Measurements from ENCODE around the gene ACBD4. TPM values are rescaled to one million over a fixed set of nuclear protein-coding genes. Genes with fewer than 3 reads are reported as not detected.

ACBD4 gene
- total RNA-seq, 6 experiments from 2014 or later: 5.0 to 8.0 (median 6.5) TPM

GRCh38 chr17:45117848-45118646, 17.4 kb upstream of the ACBD4 start:
- peaks cover 28% of the 10 kb centered on the region for H3K4me1 Mint-ChIP-seq (ENCODE audit: low read depth)
- no peak overlapping the region for H3K4me3 Mint-ChIP-seq
- peaks cover 2% of the 10 kb centered on the region for H3K27me3 Mint-ChIP-seq (ENCODE audit: insufficient read depth)
- H3K36me3 Mint-ChIP-seq (ENCODE audit: low read depth): no peaks in the 10 kb centered on the region; the same call in 1 of the 2 replicates
- DNase-seq: no peak
- H3K9me3 Mint-ChIP-seq: no peaks in the 10 kb centered on the region
- H3K27ac Mint-ChIP-seq: no peak overlapping the region
- TF ChIP-seq CTCF (IDR thresholded peaks at IDR 0.05): no peak

GRCh38 chr17:45118691-45119090, 16.8 kb upstream of the ACBD4 start:
- DNase-seq: no peak
- Mint-ChIP-seq H3K9me3 (no peaks in the 10 kb centered on the region), H3K27ac (no peak overlapping the region), H3K4me3 (no peak overlapping the region), H3K4me1 (ENCODE audit: low read depth) (peaks cover 33% of the 10 kb centered on the region), H3K27me3 (ENCODE audit: insufficient read depth) (peaks cover 2% of the 10 kb centered on the region), H3K36me3 (ENCODE audit: low read depth) (no peaks in the 10 kb centered on the region; the same call in 1 of the 2 replicates)
- TF ChIP-seq CTCF (IDR thresholded peaks at IDR 0.05): no peak

GRCh38 chr17:45119964-45120363, 15.5 kb upstream of the ACBD4 start:
- no peaks in the 10 kb centered on the region for H3K9me3 Mint-ChIP-seq
- peaks cover 44% of the 10 kb centered on the region for H3K4me1 Mint-ChIP-seq (ENCODE audit: low read depth)
- peaks cover 2% of the 10 kb centered on the region for H3K27me3 Mint-ChIP-seq (ENCODE audit: insufficient read depth)
- DNase-seq: no peak
- H3K36me3 Mint-ChIP-seq (ENCODE audit: low read depth): no peaks in the 10 kb centered on the region; the same call in 1 of the 2 replicates
- no peak overlapping the region for H3K4me3 Mint-ChIP-seq
- peak overlapping the region; percentile 49; the same call in 1 of the 2 replicates for H3K27ac Mint-ChIP-seq
- TF ChIP-seq CTCF (IDR thresholded peaks at IDR 0.05): no peak

GRCh38 chr17:45120558-45120957, 14.9 kb upstream of the ACBD4 start:
- TF ChIP-seq CTCF (IDR thresholded peaks at IDR 0.05): no peak
- no peak for DNase-seq
- Mint-ChIP-seq H3K9me3 (no peaks in the 10 kb centered on the region), H3K36me3 (ENCODE audit: low read depth) (peaks cover 2% of the 10 kb centered on the region), H3K4me3 (no peak overlapping the region), H3K27me3 (ENCODE audit: insufficient read depth) (peaks cover 2% of the 10 kb centered on the region), H3K4me1 (ENCODE audit: low read depth) (peaks cover 41% of the 10 kb centered on the region), H3K27ac (no peak overlapping the region)

GRCh38 chr17:45121055-45121454, 14.4 kb upstream of the ACBD4 start:
- peaks cover 4% of the 10 kb centered on the region for H3K36me3 Mint-ChIP-seq (ENCODE audit: low read depth)
- no peaks in the 10 kb centered on the region for H3K9me3 Mint-ChIP-seq
- H3K4me1 Mint-ChIP-seq (ENCODE audit: low read depth): peaks cover 36% of the 10 kb centered on the region
- no peak overlapping the region for H3K27ac Mint-ChIP-seq
- no peak for TF ChIP-seq CTCF (IDR thresholded peaks at IDR 0.05)
- H3K27me3 Mint-ChIP-seq (ENCODE audit: insufficient read depth): no peaks in the 10 kb centered on the region; the same call in none of the 2 replicates
- no peak overlapping the region for H3K4me3 Mint-ChIP-seq
- no peak for DNase-seq
